ENCODE results near the gene TIE1. TPM values are rescaled to one million over a fixed set of nuclear protein-coding genes. Genes with fewer than 3 reads are reported as not detected.

TIE1 gene
- total and polyA plus RNA-seq, 9 of the 15 experiments (the other 6 are each of a cell fraction or from before 2014, with no cell fraction given) = 0.07 to 0.49 (median 0.14) TPM; not detected in 4

DNA sequence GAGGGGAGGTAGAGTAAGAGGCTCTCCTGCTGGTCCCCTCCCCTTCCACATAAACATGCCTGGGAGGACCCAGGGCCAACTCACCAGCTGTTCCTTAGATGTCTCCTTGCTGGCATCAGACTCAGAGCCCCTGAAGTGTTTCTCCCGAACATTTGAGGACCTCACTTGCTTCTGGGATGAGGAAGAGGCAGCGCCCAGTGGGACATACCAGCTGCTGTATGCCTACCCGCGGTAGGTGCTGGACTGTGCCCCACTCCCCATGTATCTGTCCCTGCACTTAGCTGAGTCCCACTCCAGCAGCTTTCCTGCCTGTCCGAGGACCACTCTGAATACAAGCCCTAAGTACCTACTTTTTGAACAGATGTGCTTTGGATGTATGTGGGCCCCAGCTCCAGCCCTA is 37.2 kb downstream of the TIE1 start (continued):
- no peak for TF ChIP-seq CCNT2 (IDR thresholded peaks at IDR 0.05; ENCODE audit: borderline replicate concordance, extremely low read depth, insufficient read length, low read depth, low read length)

- H3K4me2 ChIP-seq (ENCODE audit: insufficient read depth, low read length) = no peak overlapping the region
- no TSS peak for BruUV-seq (replicated peaks)
- ATAC-seq = no peak
- 2% methylated on average over 6 of the region's 6 CpGs for WGBS (ENCODE audit: insufficient coverage, low coverage, missing lambda C conversion rate)
- in situ Hi-C loops (cut with MboI) (no loop called here), intact Hi-C loops (cut with micrococcal nuclease) (no loop called here)
- H3K4me1 ChIP-seq (replicated peaks in 1 of 2; ENCODE audit: control insufficient read depth in 2 of 2, insufficient read depth in 2 of 2, low read length in 2 of 2) = peaks cover 0 to 10% of the 10 kb centered on the region in 2 experiments; a peak in 3 of 5 replicates
- TF ChIP-seq NFRKB (IDR thresholded peaks at IDR 0.05; ENCODE audit: low read depth) (no peak), CREM (IDR thresholded peaks at IDR 0.05; ENCODE audit: low read depth) (no peak), NRF1 (conservative IDR thresholded peaks at IDR 0.05 in 1 of 2, IDR thresholded peaks at IDR 0.05 in 1 of 2) (peak; percentile 41 to 57; a peak in 3 of 4 replicates), CUX1 (CRISPR knock-in tag; IDR thresholded peaks at IDR 0.05) (no peak), HEY1 (CRISPR knock-in tag; IDR thresholded peaks at IDR 0.05; ENCODE audit: borderline replicate concordance) (no peak), CEBPB (tag; IDR thresholded peaks at IDR 0.05) (peak; percentile 59)
- ChIA-PET CTCF (ENCODE audit: low intra/inter-chr PET ratio) (no interaction called here), POLR2A (interaction anchor here (0.6 to 2.2 kb wide), 4 partner anchors 9 to 1673 kb away, joined by 3 to 10 read pairs (median 6); partner anchors contain the start of gene CDC20)
- DNase-seq (ENCODE audit: extremely low read depth in 1 of 4, low spot score in 3 of 4) = no peak
- no peak overlapping the region for H3K27ac ChIP-seq (ENCODE audit: extremely low read depth, low read depth, low read length)
- H4K20me1 ChIP-seq (replicated peaks; ENCODE audit: control insufficient read depth, insufficient read depth, low read length) = no peaks in the 10 kb centered on the region; the same call in 1 of the 2 replicates
- no peaks in the 10 kb centered on the region for H3K36me3 ChIP-seq (ENCODE audit: control insufficient read depth, insufficient read depth, low read length)
- no peak overlapping the region for H2AFZ ChIP-seq (ENCODE audit: low read depth, low read length)
- H3K79me2 ChIP-seq (ENCODE audit: control insufficient read depth, insufficient read depth, low read length) = no peaks in the 10 kb centered on the region
- no peaks in the 10 kb centered on the region for H3K9me1 ChIP-seq (ENCODE audit: control insufficient read depth, insufficient read depth, low read length)
- peaks cover 8 to 21% of the 10 kb centered on the region in 2 experiments; a peak in 4 of 5 replicates for H3K27me3 ChIP-seq (ENCODE audit: control insufficient read depth in 2 of 2, insufficient read depth in 2 of 2, low read length in 2 of 2)
- H3K4me3 ChIP-seq = no peak overlapping the region
- H3K9me3 ChIP-seq (replicated peaks; ENCODE audit: control insufficient read depth, insufficient read depth, low read depth, low read length) = no peaks in the 10 kb centered on the region
- no peak for FAIRE-seq
- H3K9ac ChIP-seq (ENCODE audit: insufficient read depth in 1 of 2, low read depth in 2 of 2, low read length in 2 of 2) = 0 out of 4 replicates have a peak overlapping the region, but pooled peaks of 1 of the 2 experiments have one; percentile 38
Observed at GRCh38 chr1:43339584-43340232, 38.9 kb downstream of the TIE1 start.
